A549 (cell line): ENCODE data around the gene PLCB1. TPM values are rescaled to one million over a fixed set of nuclear protein-coding genes. Genes with fewer than 3 reads are reported as not detected.

Experiments
- ATAC-seq, 2 experiments: fragments of 200-7000 bp in 1 of 2; fragments of >200 bp in 1 of 2; cut with Nextera tagmentation in 1 of 2; cut with Tn5 transposase in 1 of 2; 3 replicates each; pipeline versions ENCODE4 v1.8.0 to v1.9.1; 2018 to 2020; ENCODE audit warnings: mild to moderate bottlenecking in 1 of 2, moderate library complexity in 1 of 2
- CTCF ChIA-PET: fragments of 300-600 bp; sonication (Branson Sonifier 250); formaldehyde crosslinking; extraction: SDS; loops from one replicate; lab custom pipeline; 2021; ENCODE audit warnings: antibody characterized with exemption, inconsistent platforms; lab: Yijun Ruan, JAX
- POLR2A ChIA-PET: fragments of 350-600 bp; formaldehyde crosslinking; extraction: SDS; loops from one replicate; lab custom pipeline; 2021; ENCODE audit warnings: antibody characterized with exemption, inconsistent platforms; lab: Yijun Ruan, JAX
- DNase-seq, 2 experiments: peaks; one replicate each; pipeline versions ENCODE4 v3.0.0 to v3.0.0-alpha.2; 2011 to 2016; ENCODE audit warnings: low read depth in 1 of 2, low spot score in 1 of 2
- FAIRE-seq: peaks from 2 replicates; lab custom pipeline; 2011; peaks lifted over from hg19 to GRCh38; lab: Jason Lieb, UNC
- H3K27ac ChIP-seq, 2 experiments: fragments of >200 bp; sonication (Bioruptor Twin); formaldehyde crosslinking; 3 replicates each; pipeline ENCODE4 v1.5.1; 2016 to 2017
- H3K4me1 ChIP-seq: fragments of >200 bp; sonication (Bioruptor Twin); formaldehyde crosslinking; 3 replicates; pipeline ENCODE4 v1.6.1; 2016
- H3K4me2 ChIP-seq: fragments of >200 bp; sonication (Bioruptor Twin); formaldehyde crosslinking; 3 replicates; pipeline ENCODE4 v1.6.1; 2016
- H3K4me3 ChIP-seq: fragments of >200 bp; sonication (Bioruptor Twin); formaldehyde crosslinking; 3 replicates; pipeline ENCODE4 v1.5.1; 2016
- H3K9me3 ChIP-seq: fragments of >200 bp; sonication (Bioruptor Twin); formaldehyde crosslinking; 3 replicates; pipeline ENCODE4 v1.6.1; 2016
- ATOH8 ChIP-seq: fragments of 250-450 bp; sonication (Bioruptor Pico); IDR thresholded peaks from 2 replicates; pipeline ENCODE4 v1.5.0; 2020; ENCODE audit warnings: low read depth, mild to moderate bottlenecking, moderate library complexity
- BCL3 ChIP-seq: fragments of >200 bp; sonication (Bioruptor Twin); formaldehyde crosslinking; IDR thresholded peaks from 3 replicates; pipeline ENCODE4 v1.6.1; 2016
- CBX2 ChIP-seq: fragments of 200-600 bp; sonication (generic); IDR thresholded peaks from 2 replicates; pipeline ENCODE4 v1.6.1; 2016; ENCODE audit warnings: low read depth, mild to moderate bottlenecking, borderline replicate concordance
- CTCF ChIP-seq: fragments of >200 bp; sonication (Bioruptor Twin); formaldehyde crosslinking; IDR thresholded peaks from 3 replicates; pipeline ENCODE4 v1.5.1; 2016
- EHMT2 ChIP-seq: fragments of 200-600 bp; sonication (generic); IDR thresholded peaks from 2 replicates; pipeline ENCODE4 v1.6.1; 2016; ENCODE audit warnings: antibody characterized with exemption, low read depth, mild to moderate bottlenecking, moderate library complexity
- ELK1 ChIP-seq: fragments of 150-350 bp; IDR thresholded peaks from 2 replicates; pipeline ENCODE4 v1.6.1; 2014; ENCODE audit warnings: low read depth, mild to moderate bottlenecking, low read length
- FOSL2 ChIP-seq, 2 experiments: fragments of 450-650 bp in 1 of 2; fragments of >200 bp in 1 of 2; sonication (Bioruptor Twin) in 1 of 2; formaldehyde crosslinking; IDR thresholded peaks; 2 replicates each; pipeline versions ENCODE4 v1.5.0 to v1.6.1; 2016 to 2020; ENCODE audit warnings: mild to moderate bottlenecking in 1 of 2, moderate library complexity in 1 of 2
- FOXS1 ChIP-seq: fragments of 250-450 bp; sonication (Bioruptor Pico); IDR thresholded peaks from 2 replicates; pipeline ENCODE4 v1.5.0; 2020; ENCODE audit warnings: mild to moderate bottlenecking, moderate library complexity
- HMGXB4 ChIP-seq: fragments of 250-450 bp; sonication (Bioruptor Pico); IDR thresholded peaks from 2 replicates; pipeline ENCODE4 v1.5.0; 2021; ENCODE audit warnings: mild to moderate bottlenecking, moderate library complexity, borderline replicate concordance
- HOXB13 ChIP-seq: fragments of 250-450 bp; sonication (Bioruptor Pico); IDR thresholded peaks from 2 replicates; pipeline ENCODE4 v1.5.0; 2020; ENCODE audit warnings: low read depth, mild to moderate bottlenecking, moderate library complexity
- KDM5A ChIP-seq: fragments of 200-600 bp; sonication (generic); IDR thresholded peaks from 2 replicates; pipeline ENCODE4 v1.6.1; 2016; ENCODE audit warnings: antibody characterized with exemption, mild to moderate bottlenecking
- MYC ChIP-seq: IDR thresholded peaks from 2 replicates; pipeline ENCODE4 v1.6.1; 2012; ENCODE audit warnings: mild to moderate bottlenecking, inconsistent platforms, low read length, improper control_type of control experiment, borderline replicate concordance
- NR3C1 ChIP-seq: fragments of >200 bp; sonication (Bioruptor Twin); formaldehyde crosslinking; IDR thresholded peaks from 3 replicates; pipeline ENCODE4 v1.6.1; 2017
- POLR2A ChIP-seq: IDR thresholded peaks from 2 replicates; pipeline ENCODE4 v1.6.1; 2012; ENCODE audit warnings: mild to moderate bottlenecking, low read length
- RARB ChIP-seq: fragments of 250-450 bp; sonication (Bioruptor Pico); IDR thresholded peaks from 2 replicates; pipeline ENCODE4 v1.8.0; 2021; ENCODE audit warnings: mild to moderate bottlenecking, moderate library complexity
- REST ChIP-seq: fragments of 200-600 bp; sonication (generic); IDR thresholded peaks from 2 replicates; pipeline ENCODE4 v1.6.1; 2016; ENCODE audit warnings: antibody characterized with exemption, mild to moderate bottlenecking, moderate library complexity
- RNF2 ChIP-seq: fragments of 200-600 bp; sonication (generic); IDR thresholded peaks from 2 replicates; pipeline ENCODE4 v1.6.1; 2016; ENCODE audit warnings: low read depth, mild to moderate bottlenecking, antibody characterized with exemption, moderate library complexity, borderline replicate concordance
- TFCP2L1 ChIP-seq: fragments of 250-450 bp; sonication (Bioruptor Pico); IDR thresholded peaks from 2 replicates; pipeline ENCODE4 v1.5.0; 2021; ENCODE audit warnings: mild to moderate bottlenecking
- TP53 ChIP-seq: fragments of 250-450 bp; sonication (Bioruptor Pico); IDR thresholded peaks from 2 replicates; pipeline ENCODE4 v1.5.0; 2021; ENCODE audit warnings: mild to moderate bottlenecking, moderate library complexity
- ZFP36 ChIP-seq: fragments of 450-650 bp; IDR thresholded peaks from 2 replicates; pipeline ENCODE4 v1.6.1; 2014; ENCODE audit warnings: borderline replicate concordance; ENCODE audit not compliant: partially characterized antibody
- ZSCAN20 ChIP-seq: fragments of 250-450 bp; sonication (Bioruptor Pico); IDR thresholded peaks from 2 replicates; pipeline ENCODE4 v1.8.0; 2022; ENCODE audit warnings: mild to moderate bottlenecking, moderate library complexity
- WGBS: methylation state at CpG from one replicate; pipeline ENCODE4 v1.1.6; 2017; ENCODE audit errors: missing lambda C conversion rate; 5-methylcytosine and 5-hydroxymethylcytosine counted together
- polyA plus RNA-seq, 4 experiments: library from polyadenylated mRNA; depleted of rRNA in 3 of 4; stranded (reverse); fragments of >200 nt; fragmentation: RNase III in 1 of 4; extraction: RNeasy Plus Mini Kit Qiagen cat#74134 plus additional on column Dnase treatment in 1 of 4; gene quantifications; 2 replicates in 3 of 4; 3 replicates in 1 of 4; pipeline ENCODE4 v1.2.3, GENCODE V29; 2011 to 2017

PLCB1 gene
- polyA plus RNA-seq, 2 of the 4 experiments (the other 2 are of a cell fraction), result 0.97 to 6.3 TPM

GRCh38 chr20:8578161-8578865 lies 446.2 kb downstream of the PLCB1 start:
- ATAC-seq (no peak), DNase-seq (no peak), FAIRE-seq (no peak)
- ChIA-PET POLR2A (no interaction called here), CTCF (no interaction called here)
- Histone ChIP-seq H3K27ac (no peak overlapping the region), H3K4me1 (no peaks in the 10 kb centered on the region), H3K4me3 (no peak overlapping the region), H3K4me2 (no peak overlapping the region), H3K9me3 (no peaks in the 10 kb centered on the region)
- TF ChIP-seq CBX2 (no peak), KDM5A (no peak), ATOH8 (CRISPR knock-in tag) (no peak), POLR2A (no peak), REST (no peak), RNF2 (no peak), TFCP2L1 (CRISPR knock-in tag) (no peak), TP53 (no peak), FOSL2 (IDR thresholded peaks at IDR 0.05) (no peak), FOSL2 (CRISPR knock-in tag; IDR thresholded peaks at IDR 0.05) (no peak), HMGXB4 (no peak), FOXS1 (CRISPR knock-in tag) (no peak), ZSCAN20 (CRISPR knock-in tag) (no peak), HOXB13 (no peak), ELK1 (no peak)
- WGBS, result 8% methylated on average over 3 of the region's 3 CpGs

GRCh38 chr20:8579035-8579434 lies 447.0 kb downstream of the PLCB1 start:
- DNase-seq (no peak), FAIRE-seq (no peak), ATAC-seq (no peak)
- Histone ChIP-seq H3K4me1 (no peaks in the 10 kb centered on the region), H3K4me2 (no peak overlapping the region), H3K4me3 (no peak overlapping the region), H3K9me3 (no peaks in the 10 kb centered on the region), H3K27ac (no peak overlapping the region)
- TF ChIP-seq CTCF (no peak), ZFP36 (no peak), BCL3 (no peak), EHMT2 (no peak), RARB (no peak), NR3C1 (no peak), KDM5A (no peak), MYC (no peak), TP53 (no peak)
- ChIA-PET CTCF (interaction anchor here (1.2 kb wide), 1 partner anchor 143 kb away, joined by 3 read pairs; no protein-coding TSS in a partner anchor), POLR2A (no interaction called here)
- WGBS, result 14% methylated on average over 3 of the region's 3 CpGs
